GM12801 (cell line): ENCODE results near the gene BNIP1.

Experiments used
- TF ChIP-seq, protein P1 (sequence below): IDR thresholded peaks from one replicate; pipeline ENCODE4 v1.5.1; 2011; ENCODE audit warnings: control low read depth; ENCODE audit not compliant: insufficient read length; ENCODE audit errors: extremely low read depth

BNIP1 gene

DNA sequence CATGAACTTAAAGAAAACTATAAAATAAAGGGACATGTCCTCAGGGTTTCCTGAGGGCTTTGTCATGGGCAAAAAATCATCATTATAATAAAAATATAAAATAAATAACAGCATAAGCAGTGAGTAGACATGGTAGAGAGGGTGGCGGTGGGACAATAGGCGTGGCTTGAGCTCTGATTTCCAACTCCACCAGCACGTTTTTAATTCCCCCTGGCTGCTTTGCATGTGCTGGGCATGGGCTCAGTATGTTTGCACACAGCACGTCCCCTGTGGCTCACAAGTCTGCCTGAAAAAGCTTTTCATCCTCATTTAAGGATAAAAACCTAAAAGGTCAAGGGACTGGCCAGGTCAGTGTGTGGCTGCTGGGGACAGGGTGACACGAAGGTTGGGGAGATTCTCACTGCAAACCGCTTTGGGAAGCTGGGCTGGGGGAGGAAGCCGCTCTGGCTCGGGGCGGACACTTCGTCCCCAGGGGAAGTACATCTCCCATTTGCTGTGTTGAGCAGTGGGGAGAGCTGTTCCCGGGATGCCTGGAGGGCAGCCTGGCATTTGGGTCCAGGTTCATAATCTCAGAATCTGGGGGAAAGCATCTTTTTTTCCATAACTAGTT, 58.0 kb downstream of the BNIP1 start:
- TF ChIP-seq, protein P1, sequence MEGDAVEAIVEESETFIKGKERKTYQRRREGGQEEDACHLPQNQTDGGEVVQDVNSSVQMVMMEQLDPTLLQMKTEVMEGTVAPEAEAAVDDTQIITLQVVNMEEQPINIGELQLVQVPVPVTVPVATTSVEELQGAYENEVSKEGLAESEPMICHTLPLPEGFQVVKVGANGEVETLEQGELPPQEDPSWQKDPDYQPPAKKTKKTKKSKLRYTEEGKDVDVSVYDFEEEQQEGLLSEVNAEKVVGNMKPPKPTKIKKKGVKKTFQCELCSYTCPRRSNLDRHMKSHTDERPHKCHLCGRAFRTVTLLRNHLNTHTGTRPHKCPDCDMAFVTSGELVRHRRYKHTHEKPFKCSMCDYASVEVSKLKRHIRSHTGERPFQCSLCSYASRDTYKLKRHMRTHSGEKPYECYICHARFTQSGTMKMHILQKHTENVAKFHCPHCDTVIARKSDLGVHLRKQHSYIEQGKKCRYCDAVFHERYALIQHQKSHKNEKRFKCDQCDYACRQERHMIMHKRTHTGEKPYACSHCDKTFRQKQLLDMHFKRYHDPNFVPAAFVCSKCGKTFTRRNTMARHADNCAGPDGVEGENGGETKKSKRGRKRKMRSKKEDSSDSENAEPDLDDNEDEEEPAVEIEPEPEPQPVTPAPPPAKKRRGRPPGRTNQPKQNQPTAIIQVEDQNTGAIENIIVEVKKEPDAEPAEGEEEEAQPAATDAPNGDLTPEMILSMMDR = no peak

DNA sequence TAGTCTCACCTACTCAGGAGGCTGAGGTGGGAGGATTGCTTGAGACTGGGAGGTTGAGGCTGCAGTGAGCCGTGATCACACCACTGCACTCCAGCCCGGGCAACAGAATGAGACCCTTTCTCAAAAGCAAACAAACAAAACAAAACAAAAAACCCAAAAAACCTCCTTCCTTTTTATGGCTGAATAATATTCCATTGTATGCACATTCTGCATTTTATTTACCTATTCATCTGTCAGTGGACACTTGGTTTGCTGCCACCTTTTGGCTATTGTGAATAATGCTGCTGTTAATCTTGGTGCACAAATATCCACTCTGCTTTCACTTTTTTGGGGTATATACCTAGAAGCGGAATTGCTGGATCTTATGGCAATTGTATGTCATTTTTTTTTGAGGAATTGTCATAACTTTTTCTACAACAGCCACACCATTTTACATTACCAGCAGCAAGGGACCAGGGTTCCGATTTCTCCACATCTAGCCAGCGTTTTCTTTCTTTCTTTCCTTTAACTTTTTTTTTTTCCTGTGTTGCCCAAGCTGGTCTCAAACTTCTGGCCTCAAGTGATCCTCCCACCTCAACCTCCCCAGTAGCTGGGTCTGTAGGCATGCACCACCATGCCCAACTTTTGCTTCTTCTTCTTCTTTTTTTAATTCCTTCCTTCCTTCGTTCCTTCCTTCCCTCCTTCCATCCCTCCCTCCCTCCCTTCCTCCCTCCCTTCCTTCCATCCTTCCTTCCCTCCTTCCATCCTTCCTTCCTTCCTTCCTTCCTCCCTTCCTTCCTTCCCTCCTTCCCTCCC, 60.1 kb downstream of the BNIP1 start:
- TF ChIP-seq, protein P1 = no peak

DNA sequence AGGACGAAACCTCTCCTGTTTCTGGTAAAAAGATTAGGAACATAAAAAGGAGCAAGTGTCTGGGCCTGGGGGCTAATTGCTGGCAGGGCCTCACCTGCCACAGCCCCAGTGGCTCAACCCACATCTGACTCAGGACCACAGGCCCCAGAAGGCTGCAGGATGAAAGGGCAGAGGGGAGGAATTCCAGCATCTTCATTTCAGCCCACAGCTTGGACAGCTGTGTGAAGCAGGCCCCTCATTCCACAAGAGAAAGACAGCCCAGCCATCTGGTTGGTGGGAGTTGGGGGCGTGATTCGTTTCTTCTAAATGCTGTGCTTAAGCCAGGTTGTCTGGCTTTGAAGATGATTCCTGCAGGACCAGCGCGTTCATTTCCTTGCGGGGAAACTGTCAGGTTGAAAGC, 61.6 kb downstream of the BNIP1 start:
- TF ChIP-seq, protein P1 = no peak

DNA sequence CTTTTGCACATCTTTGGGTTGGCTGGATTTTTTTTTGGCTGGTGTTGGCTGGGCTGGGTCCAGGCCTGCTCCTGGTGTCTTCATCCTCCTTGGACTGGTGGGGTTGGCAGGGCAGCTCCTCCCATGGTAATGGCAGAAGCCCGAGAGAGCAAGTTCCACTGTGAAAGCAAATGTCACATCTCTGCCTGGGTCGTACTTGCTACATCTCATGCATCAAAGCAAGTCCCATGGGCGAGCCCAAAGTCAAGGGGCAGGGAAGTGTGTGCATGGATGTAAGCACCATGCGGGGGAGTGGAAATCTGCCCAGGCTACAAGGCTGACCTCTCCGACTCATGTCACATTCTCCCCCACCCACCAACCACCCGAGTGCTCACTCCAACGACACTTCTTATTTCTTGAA, 64.0 kb downstream of the BNIP1 start:
- TF ChIP-seq, protein P1 = no peak

DNA sequence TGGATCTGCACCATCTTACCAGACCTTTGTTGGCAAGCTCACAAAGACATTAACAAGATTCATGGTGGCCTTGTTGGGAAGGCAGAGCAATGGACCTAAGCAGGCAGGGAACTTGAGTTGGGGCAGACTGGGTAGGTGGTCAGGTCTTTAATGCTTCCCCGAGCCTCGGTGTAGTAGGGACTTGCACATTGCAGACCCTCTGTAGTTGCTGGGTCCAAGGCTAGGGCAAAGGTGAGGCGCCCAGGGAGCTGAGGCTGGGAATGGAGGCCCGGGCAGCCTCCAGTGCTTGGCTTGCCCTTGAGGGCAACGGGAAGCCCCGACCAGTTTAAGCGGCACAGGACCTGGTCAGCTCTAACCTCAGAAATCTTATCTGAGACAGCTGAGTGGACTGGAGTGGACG, 66.5 kb downstream of the BNIP1 start:
- TF ChIP-seq, protein P1 = no peak

DNA sequence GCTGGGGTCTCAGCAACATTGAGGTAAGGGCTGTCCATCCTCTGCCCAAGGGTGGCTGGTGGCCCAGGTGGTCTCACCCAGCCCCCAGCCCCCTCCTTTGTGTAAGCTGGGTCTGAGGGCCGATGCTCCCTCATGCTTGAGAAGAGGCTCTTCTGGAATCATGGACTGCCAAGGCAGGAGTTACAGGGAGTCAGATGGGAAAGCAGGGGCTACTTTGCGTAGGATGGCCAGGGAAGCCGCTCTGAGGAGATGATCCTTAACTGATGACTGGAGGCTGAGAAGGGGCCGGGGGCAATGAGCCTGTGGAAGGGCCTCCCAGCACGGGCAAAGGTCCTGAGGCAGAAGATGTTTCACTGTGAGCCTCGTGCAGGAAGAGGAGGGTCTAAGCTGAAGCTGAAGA, 67.0 kb downstream of the BNIP1 start:
- TF ChIP-seq, protein P1 = no peak

DNA sequence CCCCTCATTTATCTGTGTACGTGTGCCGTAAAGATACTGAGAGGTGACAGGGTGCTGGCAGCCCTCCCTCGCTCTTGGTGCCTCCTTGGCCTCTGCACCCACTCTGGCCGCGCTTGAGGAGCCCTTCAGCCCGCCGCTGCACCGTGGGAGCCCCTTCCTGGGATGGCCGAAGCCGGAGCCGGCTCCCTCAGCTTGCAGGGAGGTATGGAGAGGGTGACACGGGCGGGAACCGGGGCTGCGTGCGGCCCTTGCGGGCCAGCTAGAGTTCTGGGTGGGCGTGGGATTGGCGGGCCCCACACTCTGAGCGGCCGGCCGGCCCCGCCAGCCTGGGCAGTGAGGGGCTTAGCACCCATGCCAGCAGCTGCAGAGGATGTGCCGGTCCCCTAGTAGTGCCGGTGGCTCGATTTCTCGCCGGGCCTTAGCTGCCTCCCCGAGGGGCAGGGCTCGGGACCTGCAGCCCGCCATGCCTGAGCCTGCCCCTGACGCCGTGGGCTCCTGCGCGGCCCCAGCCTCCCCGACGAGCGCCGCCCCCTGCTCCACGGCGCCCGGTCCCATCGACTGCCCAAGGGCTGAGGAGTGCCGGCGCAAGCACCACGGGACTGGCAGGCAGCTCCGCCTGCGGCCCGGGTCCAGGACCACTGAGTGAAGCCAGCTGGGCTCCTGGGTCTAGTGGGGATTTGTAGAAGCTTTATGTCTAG, 69.1 kb downstream of the BNIP1 start:
- TF ChIP-seq, protein P1 = no peak
